COLO829 (cell line): Measurements from ENCODE around the gene DAD1.
"Not testable (repeated sequence)": the region's sequence is repeated elsewhere in the genome, so short reads cannot be mapped to it uniquely, and the experiment has no call there.

ENCODE experiments used
- DNase-seq: peaks from one replicate; pipeline ENCODE4 v3.0.0; 2012; ENCODE audit warnings: low spot score

The DAD1 gene

DNA sequence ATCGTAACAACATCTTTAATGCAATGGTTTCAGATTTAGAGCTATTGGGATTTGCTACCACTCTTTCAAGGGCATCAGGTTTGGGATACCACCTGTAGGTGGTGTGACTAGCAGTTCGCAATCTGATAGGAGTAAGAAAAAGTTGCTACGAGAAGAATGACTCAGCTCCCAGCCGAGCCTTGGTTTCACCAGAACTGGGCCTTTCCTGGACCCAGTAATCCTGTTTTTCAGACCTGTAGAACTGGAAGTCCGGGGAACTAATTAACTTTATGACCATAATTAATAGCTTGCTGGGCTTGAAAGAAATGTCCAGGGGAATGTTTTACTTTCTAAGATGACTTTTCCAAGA lies 9.8 kb upstream of the DAD1 start:
- no peak for DNase-seq

DNA sequence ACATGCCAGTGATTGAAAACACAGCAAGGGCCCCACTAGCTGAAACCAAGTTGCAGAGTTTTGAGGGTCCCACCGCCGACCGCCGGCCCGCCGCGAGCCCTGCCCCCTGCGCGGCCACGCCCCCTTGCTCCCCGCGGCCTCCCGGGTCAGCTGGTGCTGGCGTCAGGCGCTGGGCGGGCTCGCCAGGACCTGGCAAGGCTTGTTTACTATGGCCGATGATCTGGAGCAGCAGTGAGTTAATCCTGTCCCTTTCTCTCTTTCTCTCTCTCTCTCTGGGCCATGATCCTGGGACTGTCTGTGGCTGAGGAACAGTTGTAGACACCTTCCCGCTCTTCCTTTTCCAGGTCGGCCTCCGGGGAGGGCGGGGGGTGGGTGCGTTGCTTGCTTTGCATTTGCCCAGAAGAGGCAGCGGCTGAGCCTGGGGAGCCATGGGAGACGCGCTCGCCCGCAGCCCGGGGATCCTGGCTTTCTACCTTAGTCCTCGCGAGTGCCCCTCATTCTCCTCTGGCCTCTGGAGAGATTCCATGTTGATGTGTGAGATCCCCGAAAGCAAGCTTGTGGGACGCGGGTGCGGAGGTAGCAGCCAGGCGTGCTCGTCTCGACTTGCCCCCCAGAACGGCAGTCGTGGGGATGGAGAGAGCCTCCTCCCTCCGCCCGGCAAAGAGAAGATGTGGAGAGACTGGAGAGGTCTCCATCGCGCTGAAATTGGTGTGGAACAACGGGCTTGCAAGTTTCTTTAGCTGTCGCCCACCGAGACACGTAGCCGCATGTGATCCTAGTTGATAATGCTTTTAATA lies 9.3 kb upstream of the DAD1 start, which contains the start of gene ABHD4:
Gene ABHD4 (plus strand): TSS at position 202 of the 797 bp plus-strand sequence. CDS start 7 bp downstream, at position 209.
- peak; percentile 17 for DNase-seq

DNA sequence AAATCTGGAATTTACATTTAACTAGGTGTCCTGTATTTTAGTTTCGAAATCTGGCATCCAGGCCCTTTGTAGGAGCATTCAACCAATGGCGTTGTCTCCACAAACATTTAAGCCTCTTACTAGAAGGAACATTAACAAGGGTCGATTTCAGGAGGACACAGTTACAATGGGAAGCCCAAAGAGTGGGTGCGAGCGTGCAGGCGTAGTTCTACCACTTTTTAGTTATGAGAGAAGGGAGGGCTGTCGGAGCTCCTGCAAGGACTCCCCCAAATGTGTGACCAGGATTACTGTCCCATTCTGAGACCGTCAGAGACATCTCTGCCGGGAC lies 8.7 kb upstream of the DAD1 start:
- no peak for DNase-seq

GRCh38 chr14:22597265-22597664 lies 8.2 kb upstream of the DAD1 start:
- DNase-seq, result no peak

DNA sequence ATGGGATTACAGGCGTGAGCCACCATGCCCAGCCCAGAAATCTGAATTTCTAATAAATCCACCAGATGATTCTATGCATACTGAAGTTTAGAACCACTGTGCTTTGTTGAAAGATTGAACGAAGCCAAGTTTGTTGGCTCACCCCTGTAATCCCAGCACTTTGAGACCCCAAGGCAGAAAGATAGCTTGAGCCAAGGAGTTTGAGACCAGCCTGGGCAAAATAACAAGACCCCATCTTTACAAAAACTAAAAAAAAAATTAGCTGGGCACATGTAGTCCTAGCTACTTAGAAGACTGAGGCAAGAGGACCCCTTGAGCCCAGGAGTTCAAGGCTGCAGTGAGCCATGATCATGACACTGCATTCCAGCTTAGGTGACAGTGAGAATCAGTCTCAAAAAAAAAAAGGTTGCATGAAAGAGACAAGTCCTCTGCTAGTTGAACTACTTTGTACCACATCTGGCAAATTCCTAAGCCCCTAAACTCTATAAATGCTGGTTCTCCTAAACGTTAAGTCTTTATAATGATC lies 7.4 kb upstream of the DAD1 start:
- DNase-seq, result no peak

DNA sequence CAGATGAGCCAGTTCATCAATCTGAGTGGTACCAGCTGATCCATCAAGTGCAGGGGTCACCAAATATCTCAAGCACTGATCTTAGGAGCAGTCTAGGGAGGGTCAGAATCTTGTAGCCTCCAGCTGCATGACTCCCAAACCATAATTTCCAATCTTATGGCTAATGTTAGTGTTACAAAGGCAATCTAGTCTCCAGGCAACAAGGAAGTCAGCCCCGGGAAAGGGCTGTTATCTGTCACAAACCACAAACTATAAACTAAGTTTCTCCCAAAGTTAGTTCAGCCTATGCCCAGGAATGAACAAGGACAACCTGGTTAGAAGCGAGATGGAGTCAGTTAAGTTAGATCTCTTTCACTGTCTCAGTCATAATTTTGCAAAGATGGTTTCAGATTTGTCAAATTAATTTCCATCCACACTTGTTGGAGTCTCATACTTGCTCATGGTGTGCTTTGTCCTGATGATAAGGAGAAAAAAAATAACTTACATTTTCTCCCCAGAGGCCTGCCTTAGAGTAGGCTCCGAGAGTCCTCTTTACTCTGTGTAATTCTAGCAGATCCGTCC lies 5.2 kb upstream of the DAD1 start:
- DNase-seq, result no peak

DNA sequence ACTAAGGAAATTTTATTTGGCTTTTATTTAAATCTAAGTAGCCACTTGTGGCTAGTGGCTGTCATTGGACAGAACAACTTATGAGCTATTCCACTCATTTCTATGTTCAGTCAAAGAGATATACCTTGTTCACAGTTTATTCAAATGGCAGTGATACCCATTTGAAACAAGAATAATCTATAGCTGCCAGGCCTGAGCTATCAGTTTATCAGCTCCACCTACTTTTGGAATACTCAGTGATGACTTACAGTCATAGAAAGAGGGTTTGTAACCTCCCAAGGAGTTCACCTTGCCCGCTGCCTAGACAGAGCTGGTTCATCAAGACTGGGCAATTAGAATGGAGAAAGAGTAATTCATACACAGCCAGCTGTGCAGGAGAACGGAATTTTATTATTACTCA lies 4.6 kb upstream of the DAD1 start:
- no peak for DNase-seq

DNA sequence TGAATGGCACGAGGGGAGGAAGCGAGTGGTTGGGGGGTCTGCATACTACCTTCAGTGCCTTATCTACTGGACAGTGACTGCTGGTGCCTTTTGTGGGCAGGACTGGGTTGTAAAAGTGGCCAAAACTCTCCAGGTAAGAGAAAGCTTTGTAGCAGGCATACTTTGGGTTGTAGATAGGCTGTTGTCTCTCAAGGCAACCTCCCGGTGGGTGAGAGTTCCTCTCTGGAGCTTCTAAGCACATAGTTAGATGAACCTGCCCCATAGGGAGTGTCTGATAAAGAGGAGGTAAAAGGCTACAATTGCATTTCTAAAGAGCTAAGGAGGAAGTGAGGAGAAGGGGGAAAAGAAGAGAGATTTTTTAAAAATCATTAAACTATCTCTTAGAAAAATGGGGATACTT lies 4.2 kb upstream of the DAD1 start:
- no peak for DNase-seq

DNA sequence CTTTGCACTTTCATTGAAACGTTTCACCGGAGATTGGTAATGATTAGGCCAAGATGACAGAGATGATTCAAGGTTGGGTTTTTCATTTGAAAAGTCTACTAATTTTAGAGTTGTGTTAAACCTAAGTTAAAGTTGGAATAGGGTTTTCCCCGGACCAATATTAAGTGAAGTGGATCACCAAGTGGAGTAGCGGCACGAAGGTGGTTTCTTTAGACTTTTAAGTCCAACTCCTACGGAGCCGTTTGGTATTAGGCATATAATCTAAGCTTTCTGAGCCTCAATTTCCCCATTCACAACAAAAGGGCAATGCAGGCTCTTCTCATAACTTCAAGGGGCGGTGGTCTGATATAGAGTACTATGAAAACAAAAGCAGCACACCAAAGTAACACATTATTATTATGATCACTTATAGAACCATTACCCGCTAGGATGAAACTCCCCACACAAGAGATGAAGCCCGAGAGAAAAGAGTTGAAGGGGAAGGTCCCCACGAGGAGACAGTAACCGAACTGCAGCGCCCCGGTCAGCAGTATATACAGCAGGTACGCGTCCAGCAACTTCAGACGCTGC lies 413 bp downstream of the DAD1 start:
- no peak for DNase-seq

GRCh38 chr14:22587677-22588422 lies 1.2 kb downstream of the DAD1 start:
- not testable (repeated sequence) for DNase-seq

- no peak for DNase-seq
Measured at GRCh38 chr14:22587247-22587646, 1.8 kb downstream of the DAD1 start.

- no peak for DNase-seq
Measured at GRCh38 chr14:22583994-22584393, 5.0 kb downstream of the DAD1 start.

DNA sequence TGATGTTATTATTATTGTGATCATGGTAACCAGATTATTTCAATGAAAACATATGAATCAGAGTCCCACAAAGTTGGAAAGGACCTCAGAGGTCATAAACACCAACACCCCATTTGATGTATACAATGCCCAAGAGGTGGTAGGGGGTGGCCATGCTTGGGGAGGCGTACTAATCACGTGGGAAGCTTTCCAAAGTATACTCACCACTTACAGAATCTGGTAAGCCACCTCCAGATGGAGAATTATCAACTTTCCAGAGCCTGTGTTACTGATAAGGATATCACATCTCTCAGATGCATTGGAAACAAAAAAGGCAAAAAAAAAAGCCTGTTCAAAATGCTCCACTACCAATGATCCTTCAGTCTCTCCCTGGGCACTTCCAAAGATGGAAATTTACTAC lies 8.4 kb downstream of the DAD1 start:
- DNase-seq, result no peak

DNA sequence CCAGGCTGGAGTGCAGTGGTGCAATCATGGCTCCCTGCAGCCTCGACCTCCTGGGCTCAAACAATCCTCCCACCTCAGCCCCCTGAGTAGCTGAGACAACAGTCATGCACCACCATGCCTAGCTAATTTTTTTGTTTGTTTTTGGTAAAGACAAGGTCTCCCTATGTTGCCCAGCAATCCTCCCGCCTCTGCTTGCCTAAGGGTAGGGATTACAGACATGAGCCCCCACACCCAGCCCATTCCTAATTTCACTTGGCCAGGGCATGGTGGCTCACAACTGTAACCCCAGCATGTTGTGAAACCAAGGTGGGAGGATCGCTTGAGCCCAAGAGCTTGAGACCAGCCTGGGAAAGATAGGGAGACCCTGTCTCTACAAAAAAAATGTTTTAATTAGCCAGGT lies 9.1 kb downstream of the DAD1 start:
- no peak for DNase-seq

GRCh38 chr14:22579236-22579635 lies 9.8 kb downstream of the DAD1 start:
- no peak for DNase-seq

GRCh38 chr14:22577334-22577908 lies 11.6 kb downstream of the DAD1 start:
- no peak for DNase-seq

DNA sequence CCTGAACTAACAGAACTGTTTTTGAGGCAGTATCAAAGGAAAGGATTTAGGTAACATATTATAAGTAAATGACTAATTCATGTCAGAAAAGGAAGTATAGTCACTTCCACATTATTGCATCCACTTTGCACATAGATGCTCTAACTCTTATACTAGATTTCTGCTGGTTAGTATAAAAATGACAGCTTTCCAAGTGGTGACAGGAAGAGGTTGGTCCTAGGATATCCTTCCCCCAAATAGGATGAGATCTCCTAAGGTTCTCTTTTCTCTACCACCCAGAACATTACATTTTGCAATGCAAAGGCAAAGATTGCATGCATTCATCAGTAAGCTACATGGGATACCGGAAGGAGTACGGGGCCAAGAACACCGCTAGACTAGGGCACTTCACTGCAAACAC lies 15.2 kb downstream of the DAD1 start:
- no peak for DNase-seq

GRCh38 chr14:22572562-22573058 lies 16.4 kb downstream of the DAD1 start:
- peak; percentile 22 for DNase-seq

DNA sequence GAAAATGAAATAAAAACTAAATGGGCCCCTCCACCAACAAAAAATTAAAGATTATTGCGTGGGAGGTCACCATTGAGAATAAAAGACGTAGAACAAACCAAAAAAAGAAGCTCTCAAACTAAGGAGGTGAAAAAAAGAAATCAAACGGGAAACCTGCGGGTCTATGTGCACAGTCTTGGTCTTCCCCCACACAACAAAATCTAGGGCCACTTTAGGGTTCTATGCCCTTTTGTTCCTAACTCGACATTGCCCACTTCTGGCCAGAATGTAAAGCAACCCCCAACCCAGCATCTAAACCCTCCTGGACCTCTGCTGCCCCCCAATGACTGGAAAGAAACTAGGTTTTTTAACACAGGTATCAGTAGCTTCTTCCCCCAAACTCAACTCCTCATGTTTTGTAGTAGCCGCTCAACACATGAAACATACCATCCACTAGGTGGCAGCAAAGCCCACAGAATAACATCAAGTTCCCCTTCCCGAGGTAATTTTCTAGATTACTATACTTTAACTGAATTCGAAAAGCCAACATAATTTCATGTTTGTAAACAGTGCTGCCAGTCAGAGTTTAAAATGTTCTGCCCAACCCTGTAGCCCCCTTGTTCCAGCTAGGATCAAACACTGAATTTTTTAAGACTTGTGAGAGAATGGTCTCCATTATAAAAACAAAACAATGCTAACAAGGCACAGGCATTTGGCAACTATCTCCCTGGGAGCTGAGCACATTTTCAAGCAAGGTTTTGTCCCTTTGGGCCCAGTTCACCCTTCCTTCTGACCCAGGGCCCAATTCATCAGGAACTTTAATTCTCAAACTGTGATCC lies 18.7 kb downstream of the DAD1 start:
- peak; percentile 75 for DNase-seq

GRCh38 chr14:22569737-22570131 lies 19.3 kb downstream of the DAD1 start:
- no peak for DNase-seq

GRCh38 chr14:22569106-22569736 lies 19.8 kb downstream of the DAD1 start:
- DNase-seq, result no peak
